NCI-H460 (cell line): ENCODE results near the gene TNFRSF6B. TPM values are rescaled to one million over a fixed set of nuclear protein-coding genes. Genes with fewer than 3 reads are reported as not detected.

Source experiments
- DNase-seq: peaks from one replicate; pipeline ENCODE4 v3.0.0-alpha.2; 2016; ENCODE audit warnings: low read depth; ENCODE audit errors: extremely low read depth
- total RNA-seq: library from RNA; depleted of rRNA; stranded (reverse); fragments of >200 nt; shearing (Covaris generic); gene quantifications from 2 replicates; pipeline ENCODE4 v1.2.3, GENCODE V29; 2014

The TNFRSF6B gene
- total RNA-seq, 1 experiment from 2014 or later, result 0.10 TPM

DNA sequence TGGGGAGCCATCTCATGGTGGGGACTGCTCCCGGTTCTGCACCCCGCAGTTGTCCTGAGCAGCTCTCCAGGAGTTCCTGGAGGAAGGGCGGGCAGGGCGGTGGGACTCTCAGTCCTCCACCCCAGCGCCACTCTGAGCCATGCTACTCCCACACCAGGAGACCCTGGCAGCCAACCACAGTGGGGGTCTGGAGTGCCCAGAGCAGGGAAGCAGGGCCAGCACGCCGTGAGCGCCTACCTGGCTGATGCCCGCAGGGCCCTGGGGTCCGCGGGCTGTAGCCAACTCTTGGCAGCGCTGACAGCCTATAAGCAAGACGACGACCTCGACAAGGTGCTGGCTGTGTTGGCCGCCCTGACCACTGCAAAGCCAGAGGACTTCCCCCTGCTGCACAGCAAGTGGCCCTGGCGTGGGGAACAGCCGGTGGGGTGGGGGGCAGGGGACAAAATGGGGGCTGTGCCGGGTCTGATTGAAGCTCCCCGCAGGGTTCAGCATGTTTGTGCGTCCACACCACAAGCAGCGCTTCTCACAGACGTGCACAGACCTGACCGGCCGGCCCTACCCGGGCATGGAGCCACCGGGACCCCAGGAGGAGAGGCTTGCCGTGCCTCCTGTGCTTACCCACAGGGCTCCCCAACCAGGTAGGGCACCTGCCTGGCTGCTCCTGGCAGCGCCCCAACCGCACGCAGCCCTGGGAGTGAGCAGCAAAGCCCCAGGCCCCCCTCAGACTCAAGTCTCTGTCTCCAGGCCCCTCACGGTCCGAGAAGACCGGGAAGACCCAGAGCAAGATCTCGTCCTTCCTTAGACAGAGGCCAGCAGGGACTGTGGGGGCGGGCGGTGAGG is 1.6 kb upstream of the TNFRSF6B start:
- DNase-seq, result no peak

DNA sequence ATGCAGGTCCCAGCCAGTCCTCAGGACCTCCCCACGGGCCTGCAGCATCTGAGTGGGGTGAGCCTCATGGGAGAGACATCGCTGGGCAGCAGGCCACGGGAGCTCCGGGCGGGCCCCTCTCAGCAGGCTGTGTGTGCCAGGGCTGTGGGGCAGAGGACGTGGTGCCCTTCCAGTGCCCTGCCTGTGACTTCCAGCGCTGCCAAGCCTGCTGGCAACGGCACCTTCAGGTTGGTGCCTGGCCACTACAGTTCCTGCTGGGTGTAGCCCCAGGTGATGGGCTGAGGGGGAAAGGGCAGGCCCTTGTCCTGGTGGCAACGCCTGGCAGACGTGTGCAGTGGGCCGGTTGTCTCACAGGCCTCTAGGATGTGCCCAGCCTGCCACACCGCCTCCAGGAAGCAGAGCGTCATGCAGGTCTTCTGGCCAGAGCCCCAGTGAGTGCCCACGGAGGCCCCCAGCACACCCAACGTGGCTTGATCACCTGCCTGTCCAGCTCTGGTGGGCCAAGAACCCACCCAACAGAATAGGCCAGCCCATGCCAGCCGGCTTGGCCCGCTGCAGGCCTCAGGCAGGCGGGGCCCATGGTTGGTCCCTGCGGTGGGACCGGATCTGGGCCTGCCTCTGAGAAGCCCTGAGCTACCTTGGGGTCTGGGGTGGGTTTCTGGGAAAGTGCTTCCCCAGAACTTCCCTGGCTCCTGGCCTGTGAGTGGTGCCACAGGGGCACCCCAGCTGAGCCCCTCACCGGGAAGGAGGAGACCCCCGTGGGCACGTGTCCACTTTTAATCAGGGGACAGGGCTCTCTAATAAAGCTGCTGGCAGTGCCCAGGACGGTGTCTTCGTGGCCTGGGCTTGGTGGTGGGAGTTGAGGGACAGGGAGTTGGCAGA is 787 bp upstream of the TNFRSF6B start:
- DNase-seq, result no peak

DNA sequence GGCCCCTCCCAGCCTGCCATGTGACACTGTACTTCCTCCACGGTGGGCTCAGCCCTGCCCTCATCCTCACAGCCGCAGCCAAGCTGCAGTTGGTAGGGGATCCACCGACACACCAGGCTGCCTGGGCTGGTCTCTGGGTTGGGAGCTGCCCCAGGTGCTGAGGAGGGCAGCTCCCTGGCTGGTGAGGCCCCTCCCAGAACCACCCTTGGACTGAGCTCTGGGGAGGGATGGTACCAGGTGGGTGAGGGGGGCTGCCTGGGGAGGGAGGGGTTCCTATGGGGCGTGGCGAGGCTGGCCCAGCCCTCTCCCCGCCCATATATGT is 185 bp upstream of the TNFRSF6B start:
- DNase-seq, result no peak

DNA sequence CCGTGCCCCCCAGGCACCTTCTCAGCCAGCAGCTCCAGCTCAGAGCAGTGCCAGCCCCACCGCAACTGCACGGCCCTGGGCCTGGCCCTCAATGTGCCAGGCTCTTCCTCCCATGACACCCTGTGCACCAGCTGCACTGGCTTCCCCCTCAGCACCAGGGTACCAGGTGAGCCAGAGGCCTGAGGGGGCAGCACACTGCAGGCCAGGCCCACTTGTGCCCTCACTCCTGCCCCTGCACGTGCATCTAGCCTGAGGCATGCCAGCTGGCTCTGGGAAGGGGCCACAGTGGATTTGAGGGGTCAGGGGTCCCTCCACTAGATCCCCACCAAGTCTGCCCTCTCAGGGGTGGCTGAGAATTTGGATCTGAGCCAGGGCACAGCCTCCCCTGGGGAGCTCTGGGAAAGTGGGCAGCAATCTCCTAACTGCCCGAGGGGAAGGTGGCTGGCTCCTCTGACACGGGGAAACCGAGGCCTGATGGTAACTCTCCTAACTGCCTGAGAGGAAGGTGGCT is 960 bp downstream of the TNFRSF6B start:
- DNase-seq, result no peak

DNA sequence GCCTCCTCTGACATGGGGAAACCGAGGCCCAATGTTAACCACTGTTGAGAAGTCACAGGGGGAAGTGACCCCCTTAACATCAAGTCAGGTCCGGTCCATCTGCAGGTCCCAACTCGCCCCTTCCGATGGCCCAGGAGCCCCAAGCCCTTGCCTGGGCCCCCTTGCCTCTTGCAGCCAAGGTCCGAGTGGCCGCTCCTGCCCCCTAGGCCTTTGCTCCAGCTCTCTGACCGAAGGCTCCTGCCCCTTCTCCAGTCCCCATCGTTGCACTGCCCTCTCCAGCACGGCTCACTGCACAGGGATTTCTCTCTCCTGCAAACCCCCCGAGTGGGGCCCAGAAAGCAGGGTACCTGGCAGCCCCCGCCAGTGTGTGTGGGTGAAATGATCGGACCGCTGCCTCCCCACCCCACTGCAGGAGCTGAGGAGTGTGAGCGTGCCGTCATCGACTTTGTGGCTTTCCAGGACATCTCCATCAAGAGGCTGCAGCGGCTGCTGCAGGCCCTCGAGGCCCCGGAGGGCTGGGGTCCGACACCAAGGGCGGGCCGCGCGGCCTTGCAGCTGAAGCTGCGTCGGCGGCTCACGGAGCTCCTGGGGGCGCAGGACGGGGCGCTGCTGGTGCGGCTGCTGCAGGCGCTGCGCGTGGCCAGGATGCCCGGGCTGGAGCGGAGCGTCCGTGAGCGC is 1.6 kb downstream of the TNFRSF6B start:
- DNase-seq, result no peak

DNA sequence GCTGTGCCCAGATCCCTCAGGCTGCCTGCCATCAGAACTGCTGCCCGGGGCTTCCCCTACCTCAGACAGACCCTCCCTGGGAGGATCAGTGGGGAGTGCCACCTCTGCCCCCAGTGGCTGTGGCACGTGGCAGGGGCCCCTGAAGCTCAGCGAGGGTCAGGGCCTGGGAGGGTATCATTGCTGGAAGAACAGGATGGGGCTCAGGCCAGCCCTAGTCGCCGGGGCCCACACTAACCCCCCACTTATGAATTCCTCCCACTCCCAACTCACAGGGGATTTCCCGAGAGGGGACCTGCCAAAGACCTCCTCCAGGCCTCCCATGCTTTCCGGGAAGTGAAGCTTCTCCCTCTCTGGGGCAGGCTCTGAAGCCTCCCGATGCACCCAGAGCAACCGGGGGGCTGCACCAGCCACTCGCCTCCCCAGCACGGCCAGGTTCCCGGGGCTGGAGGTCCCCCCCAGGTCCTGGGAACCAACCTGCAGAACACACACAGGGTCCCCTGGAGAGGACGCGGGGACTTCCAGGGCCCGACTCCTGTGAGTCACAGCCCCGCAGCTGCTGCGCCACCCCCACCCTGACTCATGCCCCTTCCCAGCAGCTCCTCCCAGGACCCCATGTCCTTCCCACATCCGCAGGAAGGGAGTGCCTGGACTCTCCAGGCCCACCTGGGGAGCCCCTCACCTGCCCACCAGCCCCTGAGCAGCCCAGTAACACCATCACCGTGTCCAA is 2.5 kb downstream of the TNFRSF6B start:
- no peak for DNase-seq

DNA sequence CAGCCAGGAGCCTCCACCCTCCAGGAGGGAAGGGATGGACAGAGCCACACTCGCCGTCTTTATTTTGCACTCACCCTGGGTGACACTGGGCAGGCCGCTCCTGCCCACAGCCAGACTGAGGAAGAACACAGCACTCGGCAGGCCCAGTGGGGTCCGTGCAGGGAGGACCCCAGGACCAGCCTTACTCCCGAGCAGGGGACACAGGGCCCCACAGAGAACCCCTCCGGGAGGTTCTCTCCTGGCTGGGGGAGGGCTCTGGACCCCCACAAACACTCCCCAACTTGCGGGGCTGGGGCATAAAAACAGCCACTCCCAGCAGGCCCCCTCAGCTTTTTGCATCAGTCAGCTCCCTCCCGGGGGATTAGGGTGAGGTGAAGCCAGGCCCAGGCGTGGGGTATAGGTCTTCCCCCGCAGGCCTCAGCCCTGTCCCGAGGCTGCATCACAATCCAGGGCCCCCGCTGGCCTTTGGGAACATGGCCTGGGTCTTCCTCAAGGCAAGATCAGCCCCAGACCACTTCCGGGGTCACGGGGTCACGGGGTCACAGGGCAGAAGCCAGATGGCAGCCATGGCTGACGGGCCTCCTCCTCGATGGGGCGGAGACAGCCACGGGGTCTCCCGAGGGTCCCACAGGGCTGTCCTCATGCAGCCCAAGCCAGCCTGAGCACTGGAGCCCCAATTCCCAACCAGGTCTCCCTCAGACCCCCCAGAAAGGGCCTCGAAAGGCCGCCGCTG is 3.2 kb downstream of the TNFRSF6B start:
- DNase-seq, result no peak

DNA sequence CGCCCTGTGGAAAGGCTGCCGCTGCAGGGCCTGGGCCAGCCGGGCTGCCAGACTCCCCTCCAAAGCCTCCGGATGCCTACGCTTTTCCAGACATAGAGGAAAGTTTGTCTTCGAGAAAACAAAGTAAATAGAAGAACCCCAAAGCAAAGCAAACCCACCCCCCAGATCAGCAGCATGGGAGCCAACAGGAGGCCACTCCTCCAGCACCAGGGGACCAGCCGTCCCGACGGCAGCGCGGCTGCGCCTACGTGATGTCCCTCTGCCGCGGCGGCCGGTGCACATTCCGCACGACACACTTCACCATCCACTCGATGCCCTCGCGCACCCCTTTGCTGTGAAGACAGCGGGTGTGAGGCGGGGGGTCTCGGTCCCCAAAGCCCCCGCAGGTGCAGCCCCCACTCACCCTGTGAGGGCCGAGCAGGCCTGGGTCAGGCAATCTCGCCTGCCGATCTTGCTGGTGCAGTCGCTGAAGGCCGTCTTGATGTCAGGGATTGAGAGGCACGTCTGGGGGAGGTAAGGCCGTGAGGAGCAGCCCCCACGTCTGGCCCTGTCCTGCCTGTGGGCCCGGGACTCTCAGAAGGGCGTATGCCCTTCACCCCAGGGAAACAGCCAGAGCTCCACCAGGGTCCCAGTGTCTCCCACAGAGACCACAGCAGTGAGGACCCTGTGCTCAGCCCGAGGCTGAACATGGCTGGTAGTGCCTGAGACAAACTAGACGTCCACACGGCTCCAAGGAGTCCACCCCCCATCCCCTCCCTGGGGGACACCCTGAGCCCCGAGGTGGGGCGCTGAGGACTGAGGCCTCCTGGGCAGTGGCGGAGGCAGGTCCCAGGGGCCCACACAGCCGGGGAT is 4.0 kb downstream of the TNFRSF6B start:
- no peak for DNase-seq

DNA sequence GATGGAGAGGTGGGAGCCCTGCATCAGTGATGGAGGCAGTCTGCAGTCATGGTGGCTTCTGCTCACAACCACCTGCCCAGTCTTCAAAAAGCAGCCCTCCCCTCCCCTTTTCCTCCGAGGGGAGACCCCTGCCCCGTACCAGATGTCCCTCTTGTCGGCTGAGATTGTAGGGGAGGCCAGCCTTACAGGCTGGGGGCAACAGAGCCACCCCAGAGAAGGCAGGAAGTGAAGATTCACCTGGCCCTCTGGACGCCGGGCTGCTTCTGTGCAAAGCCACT is 4.5 kb downstream of the TNFRSF6B start:
- DNase-seq, result no peak

DNA sequence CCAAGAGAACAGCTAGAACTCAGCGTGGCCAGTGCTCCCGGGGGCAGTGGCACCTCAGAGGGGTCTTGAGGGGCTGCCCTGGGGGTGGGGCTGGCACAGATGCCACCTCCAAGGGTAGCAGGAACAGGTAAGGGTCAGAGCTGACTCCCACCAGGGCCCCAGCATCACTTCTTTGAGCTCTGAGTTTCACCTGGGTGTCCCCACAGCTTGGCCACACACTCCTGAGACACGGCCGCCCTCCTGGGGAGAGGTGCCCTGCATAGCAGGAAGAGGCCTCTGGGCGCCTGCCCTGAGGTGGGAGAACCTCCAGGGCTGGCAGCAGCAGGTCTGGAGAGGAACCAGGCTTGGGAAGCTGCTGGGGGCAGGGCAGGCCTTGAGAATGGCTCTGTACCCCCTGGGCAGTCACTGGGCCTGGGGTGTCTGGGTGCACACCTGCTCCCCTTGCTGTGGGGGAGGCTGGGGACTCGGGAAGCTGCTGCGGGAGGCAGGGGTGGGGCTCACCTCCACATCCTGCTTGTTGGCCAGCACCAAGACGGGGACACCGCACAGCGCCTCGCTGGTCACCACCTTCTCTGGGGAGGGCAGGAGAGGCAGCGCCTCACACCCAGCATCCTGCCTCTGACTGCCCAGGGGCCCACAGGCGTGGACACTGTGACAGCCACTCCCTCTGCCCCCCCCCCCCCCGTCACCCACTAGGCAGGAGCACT is 5.0 kb downstream of the TNFRSF6B start:
- no peak for DNase-seq

DNA sequence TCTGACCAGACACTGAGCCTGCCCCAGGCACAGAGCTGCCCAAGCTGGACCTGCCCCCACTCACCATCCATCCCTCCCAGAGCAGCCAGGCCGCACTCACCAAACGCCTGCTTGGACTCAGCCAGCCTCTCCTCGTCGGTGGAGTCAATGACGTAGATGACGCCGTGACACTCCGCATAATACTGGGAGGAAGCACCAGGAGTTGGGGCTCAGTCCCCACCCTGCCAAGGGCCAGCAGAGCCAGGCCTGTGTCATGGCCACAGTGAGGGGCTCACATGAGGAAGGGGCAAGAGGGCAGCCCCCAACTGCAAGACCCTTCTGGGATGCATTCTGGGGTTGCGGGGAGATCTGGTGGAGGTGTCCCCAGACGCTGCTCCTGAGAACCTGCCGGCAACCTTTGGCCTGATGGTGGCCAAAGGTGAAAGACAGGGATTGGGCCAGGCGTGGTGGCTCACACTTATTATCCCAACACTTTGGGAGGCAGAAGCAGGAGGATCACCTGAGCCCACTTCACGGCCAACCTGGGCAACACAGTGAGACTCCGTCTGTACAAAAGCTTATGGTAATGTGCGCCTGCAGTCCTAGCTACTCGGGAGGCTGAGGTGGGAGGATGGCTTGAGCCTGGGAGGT is 5.7 kb downstream of the TNFRSF6B start:
- no peak for DNase-seq

DNA sequence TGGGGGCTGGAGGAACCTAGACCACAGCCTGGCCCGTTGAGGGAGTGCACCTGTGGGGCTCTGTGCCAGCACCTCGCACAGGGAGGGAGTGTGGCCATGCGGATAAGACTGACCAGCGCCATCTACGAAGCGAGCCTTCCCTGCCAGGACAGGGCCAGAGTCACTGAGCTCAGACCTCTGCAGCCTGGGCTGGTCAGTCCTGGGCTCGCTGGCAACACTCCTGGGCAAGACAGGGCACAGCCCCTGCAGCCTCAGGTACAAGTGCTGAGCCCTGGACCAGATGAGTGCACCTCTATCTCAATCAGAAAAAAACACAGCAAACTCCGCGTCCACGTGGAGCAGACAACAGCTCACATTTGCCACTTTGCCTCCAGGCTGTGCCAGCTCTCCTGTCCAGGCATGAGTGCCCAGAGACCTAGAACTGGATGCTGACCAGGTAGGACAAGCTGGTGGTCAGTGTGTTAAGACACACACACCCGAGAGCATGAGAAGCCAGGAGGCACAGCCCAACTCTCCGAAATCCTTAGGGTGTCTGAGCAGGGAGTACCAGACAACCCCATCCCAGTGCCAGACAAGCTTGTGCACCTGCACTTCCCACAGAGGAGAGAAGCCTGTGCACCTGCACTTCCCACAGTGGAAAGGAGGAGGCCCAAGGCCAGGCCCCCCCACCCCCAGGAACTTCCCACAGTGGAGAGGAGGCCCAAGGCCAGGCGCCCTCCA is 6.5 kb downstream of the TNFRSF6B start:
- DNase-seq, result no peak

DNA sequence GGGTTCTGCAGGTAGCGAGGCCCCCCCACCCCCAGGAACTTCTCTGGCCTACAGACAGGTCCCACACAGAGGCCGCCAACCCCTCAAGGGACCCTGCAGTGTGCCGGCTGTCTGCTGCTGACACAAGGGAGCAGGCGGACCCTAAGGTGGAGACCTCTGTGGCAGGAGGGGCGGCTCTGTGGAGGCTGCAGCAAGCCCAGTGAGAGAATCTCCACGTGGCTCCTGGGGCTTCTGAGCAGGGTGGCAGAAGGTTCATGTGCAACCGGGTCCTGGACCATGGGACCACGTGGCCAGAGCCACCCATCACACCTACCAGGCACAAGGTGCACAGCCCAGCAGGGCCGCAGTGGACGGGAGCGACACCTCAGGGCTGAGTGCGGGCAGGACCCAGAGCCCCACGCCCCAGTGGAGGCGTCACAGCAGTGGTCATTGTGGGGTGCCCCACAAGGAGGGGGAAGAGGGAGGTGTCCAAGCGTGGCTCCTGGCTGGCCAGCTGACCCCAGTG is 7.1 kb downstream of the TNFRSF6B start:
- DNase-seq, result no peak

DNA sequence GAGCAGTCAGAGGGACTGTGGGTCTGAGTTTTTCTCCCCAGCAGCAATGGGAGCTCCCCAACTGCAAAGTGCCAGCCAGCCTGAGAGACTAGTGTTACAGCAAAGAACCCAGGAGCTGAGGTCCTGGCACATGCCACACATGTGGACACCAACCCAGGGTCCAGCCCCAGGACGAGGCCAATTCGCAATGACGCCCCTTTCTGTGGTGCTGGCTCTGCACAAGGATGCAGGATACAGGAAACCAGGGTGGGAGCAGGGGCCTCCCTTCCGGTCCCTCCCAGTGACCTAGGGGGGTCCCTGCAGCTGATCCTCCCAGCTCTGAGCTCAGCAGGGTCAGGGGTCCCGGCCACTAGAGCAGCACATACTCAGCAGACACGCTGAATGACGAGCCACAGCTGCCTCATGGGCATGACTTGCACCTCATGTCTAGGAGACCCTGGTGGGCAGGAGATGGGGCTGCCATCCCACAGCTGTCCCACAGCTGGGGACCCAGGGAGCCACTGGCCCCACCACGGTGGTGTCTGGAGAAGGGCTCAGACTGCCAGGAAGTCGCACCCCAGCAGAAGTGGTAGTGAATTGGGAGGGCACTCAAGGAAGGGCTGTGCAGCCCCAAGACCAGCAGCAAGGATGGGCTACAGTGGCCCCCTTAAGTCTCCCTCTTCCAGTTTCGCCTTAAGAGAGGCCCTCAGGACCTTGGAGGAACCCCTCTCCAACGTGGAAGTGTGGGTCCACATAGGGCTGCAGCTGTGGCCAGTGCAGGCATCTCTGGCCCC is 7.7 kb downstream of the TNFRSF6B start:
- no peak for DNase-seq

DNA sequence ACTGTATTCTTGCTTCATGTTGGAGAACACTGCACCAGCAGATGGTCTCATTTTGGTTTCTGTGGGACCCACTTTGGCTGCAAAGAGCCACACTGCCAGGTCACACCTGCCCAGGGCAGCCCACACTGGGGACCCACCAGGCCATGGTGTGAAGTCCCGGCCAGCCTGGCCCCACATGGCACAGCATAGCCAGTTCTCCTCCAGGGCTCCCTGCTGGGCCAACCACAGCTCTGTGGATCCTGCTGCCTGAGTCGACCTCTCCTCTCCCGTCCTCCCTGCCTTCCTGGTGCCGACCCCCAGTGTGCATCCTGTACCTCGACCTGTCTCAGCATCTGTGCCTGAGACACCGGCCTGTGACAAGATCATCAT is 8.3 kb downstream of the TNFRSF6B start:
- DNase-seq, result no peak

DNA sequence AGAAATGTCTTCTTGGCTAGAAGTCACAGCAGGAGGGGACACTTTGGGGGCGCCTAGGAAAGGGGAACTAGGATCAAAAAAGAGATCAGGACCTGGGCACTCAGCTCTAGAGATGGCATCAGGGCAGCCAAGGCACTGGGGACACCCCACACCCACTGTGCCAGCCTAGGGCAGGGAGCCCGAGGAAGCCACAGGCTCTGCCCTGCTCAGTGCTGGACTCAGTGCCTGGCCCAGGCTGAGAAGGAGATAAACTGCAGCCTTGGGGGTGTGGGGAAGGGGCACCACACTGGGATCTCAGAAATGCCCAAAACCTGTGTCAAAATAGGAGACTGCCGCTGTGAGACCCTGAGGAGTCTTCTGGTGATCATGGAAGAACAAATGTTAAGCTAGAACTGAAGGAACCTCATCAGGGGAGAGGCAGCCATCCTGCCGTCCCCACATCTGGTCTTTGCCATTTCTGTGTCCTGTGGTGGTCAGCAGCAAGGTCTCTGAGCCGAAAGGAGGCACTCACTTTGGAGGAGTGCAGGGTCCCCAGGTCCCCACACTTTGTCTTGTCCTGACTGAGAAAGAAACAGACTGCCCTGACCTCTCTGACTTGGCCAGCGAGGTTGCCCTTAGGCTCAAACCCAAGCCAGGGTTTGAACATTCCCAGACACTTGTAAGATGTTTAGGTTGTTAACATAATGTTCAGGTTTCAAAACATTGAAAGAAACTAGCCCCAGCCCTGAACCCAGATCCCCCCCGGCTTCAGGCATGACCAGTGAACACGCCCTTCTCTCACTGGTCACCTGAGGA is 9.0 kb downstream of the TNFRSF6B start:
- DNase-seq, result no peak
